H7 (cell line): ENCODE results near the gene DUSP14. TPM values are rescaled to one million over a fixed set of nuclear protein-coding genes. Genes with fewer than 3 reads are reported as not detected.
A peak's percentile ranks its signal among the peaks of the same experiment; 100 is the strongest.

Experiments used
- DNase-seq: peaks from one replicate; pipeline ENCODE4 v3.0.0; 2012
- H3K27me3 ChIP-seq: 2 replicates; pipeline ENCODE4 v1.6.0; 2011; ENCODE audit warnings: mild to moderate bottlenecking, low read length; ENCODE audit not compliant: control insufficient read depth, insufficient read depth
- H3K36me3 ChIP-seq: replicated peaks from 2 replicates; pipeline ENCODE4 v1.5.1; 2011; ENCODE audit warnings: low read length; ENCODE audit not compliant: control insufficient read depth, insufficient read depth
- H3K4me3 ChIP-seq: 2 replicates; pipeline ENCODE4 v1.5.1; 2011; ENCODE audit warnings: low read depth, mild to moderate bottlenecking, control low read depth, low read length, moderate library complexity; ENCODE audit not compliant: insufficient read depth
- total RNA-seq: library from RNA; depleted of rRNA; stranded (reverse); fragments of >200 nt; shearing (Covaris generic); gene quantifications from 2 replicates; pipeline ENCODE4 v1.2.3, GENCODE V29; 2014

The DUSP14 gene
- total RNA-seq, 1 experiment from 2014 or later, result 31.9 TPM

GRCh38 chr17:37516127-37516571 is 26.5 kb downstream of the DUSP14 start:
- no peaks in the 10 kb centered on the region for H3K27me3 ChIP-seq
- H3K4me3 ChIP-seq, result no peak overlapping the region
- H3K36me3 ChIP-seq, result peaks cover 5% of the 10 kb centered on the region
- no peak for DNase-seq

GRCh38 chr17:37517881-37518280 is 28.2 kb downstream of the DUSP14 start:
- peaks cover 5% of the 10 kb centered on the region for H3K36me3 ChIP-seq
- no peak for DNase-seq
- H3K4me3 ChIP-seq, result no peak overlapping the region
- H3K27me3 ChIP-seq, result no peaks in the 10 kb centered on the region

GRCh38 chr17:37518826-37519225 is 29.1 kb downstream of the DUSP14 start:
- Histone ChIP-seq H3K27me3 (no peaks in the 10 kb centered on the region), H3K4me3 (no peak overlapping the region), H3K36me3 (peaks cover 2% of the 10 kb centered on the region)
- DNase-seq, result no peak

GRCh38 chr17:37519251-37519985 is 29.7 kb downstream of the DUSP14 start:
- H3K36me3 ChIP-seq, result peaks cover 2% of the 10 kb centered on the region
- H3K4me3 ChIP-seq, result no peak overlapping the region
- no peaks in the 10 kb centered on the region for H3K27me3 ChIP-seq
- no peak for DNase-seq

GRCh38 chr17:37520174-37520573 is 30.5 kb downstream of the DUSP14 start:
- H3K36me3 ChIP-seq, result peaks cover 2% of the 10 kb centered on the region
- no peak overlapping the region for H3K4me3 ChIP-seq
- no peaks in the 10 kb centered on the region for H3K27me3 ChIP-seq
- DNase-seq, result no peak

- Histone ChIP-seq H3K36me3 (peaks cover 2% of the 10 kb centered on the region), H3K27me3 (no peaks in the 10 kb centered on the region), H3K4me3 (no peak overlapping the region)
- DNase-seq, result no peak
Observed at GRCh38 chr17:37521821-37522220, 32.1 kb downstream of the DUSP14 start.

- DNase-seq, result no peak
- Histone ChIP-seq H3K36me3 (peaks cover 1% of the 10 kb centered on the region), H3K4me3 (no peak overlapping the region)
Observed at GRCh38 chr17:37523715-37524219, 34.1 kb downstream of the DUSP14 start.

GRCh38 chr17:37527249-37527851 is 37.7 kb downstream of the DUSP14 start:
- Histone ChIP-seq H3K36me3 (no peaks in the 10 kb centered on the region; the same call in 1 of the 2 replicates), H3K4me3 (no peak overlapping the region), H3K27me3 (no peaks in the 10 kb centered on the region)
- DNase-seq, result peak; percentile 76

More at GRCh38 chr17:37523715-37524219, 34.1 kb downstream of the DUSP14 start:
- H3K27me3 ChIP-seq, result no peaks in the 10 kb centered on the region

- no peak overlapping the region for H3K4me3 ChIP-seq
- DNase-seq, result no peak
- H3K36me3 ChIP-seq, result peaks cover 2% of the 10 kb centered on the region; the same call in 1 of the 2 replicates
- H3K27me3 ChIP-seq, result no peaks in the 10 kb centered on the region
Observed at GRCh38 chr17:37530420-37530819, 40.7 kb downstream of the DUSP14 start.

GRCh38 chr17:37532756-37533155 is 43.1 kb downstream of the DUSP14 start:
- DNase-seq, result no peak
- Histone ChIP-seq H3K4me3 (no peak overlapping the region), H3K27me3 (no peaks in the 10 kb centered on the region), H3K36me3 (peaks cover 7% of the 10 kb centered on the region)

GRCh38 chr17:37535906-37536305 is 46.2 kb downstream of the DUSP14 start:
- peaks cover 16% of the 10 kb centered on the region for H3K36me3 ChIP-seq

GRCh38 chr17:37538981-37539659 is 49.4 kb downstream of the DUSP14 start:
- peaks cover 16% of the 10 kb centered on the region for H3K36me3 ChIP-seq
- no peak for DNase-seq
- no peak overlapping the region for H3K4me3 ChIP-seq
- no peaks in the 10 kb centered on the region for H3K27me3 ChIP-seq

More at GRCh38 chr17:37535906-37536305, 46.2 kb downstream of the DUSP14 start:
- no peaks in the 10 kb centered on the region for H3K27me3 ChIP-seq
- no peak overlapping the region for H3K4me3 ChIP-seq
- DNase-seq, result no peak

- H3K4me3 ChIP-seq, result no peak overlapping the region
- H3K36me3 ChIP-seq, result peaks cover 9% of the 10 kb centered on the region
- H3K27me3 ChIP-seq, result no peaks in the 10 kb centered on the region
- DNase-seq, result peak; percentile 45
Observed at GRCh38 chr17:37541880-37542660, 52.4 kb downstream of the DUSP14 start.

- Histone ChIP-seq H3K4me3 (no peak overlapping the region), H3K27me3 (no peaks in the 10 kb centered on the region), H3K36me3 (peaks cover 9% of the 10 kb centered on the region)
- no peak for DNase-seq
Observed at GRCh38 chr17:37543637-37544052, 54.0 kb downstream of the DUSP14 start.
